Subcutaneous adipose tissue (tissue), 4 donors: ENCODE results near the gene SLIRP. TPM values are rescaled to one million over a fixed set of nuclear protein-coding genes. Genes with fewer than 3 reads are reported as not detected.

Experiments
- CTCF ChIP-seq: fragments of 450-650 bp; IDR thresholded peaks from one replicate; pipeline ENCODE4 v1.5.1; 2016; ENCODE audit warnings: low read depth, mild to moderate bottlenecking, control low read depth, antibody characterized with exemption, moderate library complexity
- total RNA-seq, 4 donors: library from RNA; depleted of rRNA; stranded (reverse); fragments of >200 nt; gene quantifications; one replicate each; pipeline ENCODE4 v1.1.0, GENCODE V29; 2016

Gene SLIRP
- total RNA-seq, 4 donors from 2014 or later: 137 to 337 (median 191) TPM

- TF ChIP-seq CTCF: no peak
These were observed 56.1 kb downstream of the SLIRP start for GRCh38 chr14:77763978-77764377.

Other genes with a start within 250 kb of the SLIRP start
- under 1 TPM in 1 of 4 donors, not detected in 3; 0.16 TPM for gene ISM2, start 209.3 kb upstream of the SLIRP start, total RNA-seq
- 10 to 100 TPM; 48.1 to 61.8 (median 56.3) TPM for gene SPTLC2, start 91.5 kb upstream of the SLIRP start, total RNA-seq
- 10 to 100 TPM in 3 of 4 donors, 1 to 10 TPM in 1; 7.5 to 14.0 (median 11.4) TPM for gene ALKBH1, start 80 bp upstream of the SLIRP start, total RNA-seq
- gene SNW1, start 53.1 kb downstream of the SLIRP start, total RNA-seq: 10 to 100 TPM; 42.5 to 53.3 (median 50.1) TPM
- gene ADCK1, start 92.0 kb downstream of the SLIRP start, total RNA-seq: 1 to 10 TPM; 3.6 to 7.9 (median 6.1) TPM